ENCODE measurements around the gene NIN. TPM values are rescaled to one million over a fixed set of nuclear protein-coding genes. Genes with fewer than 3 reads are reported as not detected.

The NIN gene
- total RNA-seq, 2 donors from 2014 or later, result 31.0 to 37.4 TPM

- H3K36me3 ChIP-seq, result no peaks in the 10 kb centered on the region
- H3K4me1 ChIP-seq (ENCODE audit: control insufficient read depth in 1 of 2, low read depth in 2 of 2), result peaks cover 0 to 4% of the 10 kb centered on the region in 2 donors
- H3K4me3 ChIP-seq, result no peak overlapping the region
- no peak for DNase-seq (ENCODE audit: low spot score)
- peaks cover 7% of the 10 kb centered on the region for H3K27me3 ChIP-seq (replicated peaks; ENCODE audit: insufficient read depth)
- H3K27ac ChIP-seq, result no peak overlapping the region
- ATAC-seq (ENCODE audit: insufficient number of reproducible peaks, low FRiP score, low read depth), result no peak
- no peak for TF ChIP-seq CTCF (IDR thresholded peaks at IDR 0.05)
- no peaks in the 10 kb centered on the region for H3K9me3 ChIP-seq
These were observed 40.3 kb upstream of the NIN start for GRCh38 chr14:50871228-50871627.

- H3K4me1 ChIP-seq (ENCODE audit: control insufficient read depth in 1 of 2, low read depth in 2 of 2), result no peaks in the 10 kb centered on the region
- H3K4me3 ChIP-seq, result no peak overlapping the region
- no peak for TF ChIP-seq CTCF (IDR thresholded peaks at IDR 0.05)
- H3K27ac ChIP-seq, result no peak overlapping the region
- ATAC-seq (ENCODE audit: insufficient number of reproducible peaks, low FRiP score, low read depth), result no peak
- no peaks in the 10 kb centered on the region for H3K9me3 ChIP-seq
- no peaks in the 10 kb centered on the region for H3K36me3 ChIP-seq
- no peaks in the 10 kb centered on the region for H3K27me3 ChIP-seq (replicated peaks; ENCODE audit: insufficient read depth)
- no peak for DNase-seq (ENCODE audit: low spot score)
These were observed 34.6 kb upstream of the NIN start for GRCh38 chr14:50865391-50866076.

GRCh38 chr14:50864946-50865345 lies 34.0 kb upstream of the NIN start:
- Histone ChIP-seq H3K36me3 (no peaks in the 10 kb centered on the region), H3K4me1 (ENCODE audit: control insufficient read depth in 1 of 2, low read depth in 2 of 2) (no peaks in the 10 kb centered on the region), H3K4me3 (no peak overlapping the region), H3K27me3 (replicated peaks; ENCODE audit: insufficient read depth) (no peaks in the 10 kb centered on the region), H3K27ac (no peak overlapping the region), H3K9me3 (no peaks in the 10 kb centered on the region)
- no peak for TF ChIP-seq CTCF (IDR thresholded peaks at IDR 0.05)
- DNase-seq (ENCODE audit: low spot score), result no peak
- ATAC-seq (ENCODE audit: insufficient number of reproducible peaks, low FRiP score, low read depth), result no peak

GRCh38 chr14:50864237-50864636 lies 33.3 kb upstream of the NIN start:
- DNase-seq (ENCODE audit: low spot score) (no peak), ATAC-seq (ENCODE audit: insufficient number of reproducible peaks, low FRiP score, low read depth) (no peak)
- Histone ChIP-seq H3K4me1 (ENCODE audit: control insufficient read depth in 1 of 2, low read depth in 2 of 2) (peaks cover 0 to 3% of the 10 kb centered on the region in 2 donors), H3K36me3 (no peaks in the 10 kb centered on the region), H3K27ac (no peak overlapping the region), H3K27me3 (replicated peaks; ENCODE audit: insufficient read depth) (no peaks in the 10 kb centered on the region), H3K4me3 (no peak overlapping the region), H3K9me3 (no peaks in the 10 kb centered on the region)
- no peak for TF ChIP-seq CTCF (IDR thresholded peaks at IDR 0.05)

GRCh38 chr14:50862036-50862570 lies 31.1 kb upstream of the NIN start:
- Histone ChIP-seq H3K27ac (no peak overlapping the region), H3K36me3 (no peaks in the 10 kb centered on the region), H3K4me1 (ENCODE audit: control insufficient read depth in 1 of 2, low read depth in 2 of 2) (peaks cover 0 to 5% of the 10 kb centered on the region in 2 donors), H3K9me3 (no peaks in the 10 kb centered on the region), H3K27me3 (replicated peaks; ENCODE audit: insufficient read depth) (no peaks in the 10 kb centered on the region), H3K4me3 (no peak overlapping the region)
- no peak for TF ChIP-seq CTCF (IDR thresholded peaks at IDR 0.05)
- ATAC-seq (ENCODE audit: insufficient number of reproducible peaks, low FRiP score, low read depth) (no peak), DNase-seq (ENCODE audit: low spot score) (no peak)
